K562 (cell line): ENCODE results near the gene GCGR. TPM values are rescaled to one million over a fixed set of nuclear protein-coding genes. Genes with fewer than 3 reads are reported as not detected.
A peak's percentile ranks its signal among the peaks of the same experiment; 100 is the strongest.

ENCODE experiments used
- AFF1 ChIP-seq, 2 experiments: fragments of 450-650 bp; IDR thresholded peaks; 2 replicates each; pipeline ENCODE4 v1.6.1; 2018; ENCODE audit warnings: mild to moderate bottlenecking in 2 of 2, low read depth in 1 of 2; ENCODE audit not compliant: partially characterized antibody in 2 of 2
- CEBPB ChIP-seq: fragments of 450-650 bp; IDR thresholded peaks from 2 replicates; pipeline ENCODE4 v1.6.1; 2016; ENCODE audit warnings: missing genetic modification characterization, missing compliant biosample characterization
- CTCFL ChIP-seq: IDR thresholded peaks from 2 replicates; pipeline ENCODE4 v1.6.1; 2011; ENCODE audit warnings: borderline replicate concordance, low read depth, mild to moderate bottlenecking, moderate library complexity, low read length; ENCODE audit not compliant: insufficient read depth, poor library complexity, severe bottlenecking
- E2F6 ChIP-seq, 2 experiments: IDR thresholded peaks; 2 replicates each; pipeline ENCODE4 v1.6.1; 2011; ENCODE audit warnings: borderline replicate concordance in 1 of 2, control low read depth in 1 of 2, low read depth in 1 of 2, low read length in 1 of 2, mild to moderate bottlenecking in 1 of 2, mixed read lengths in 1 of 2, moderate library complexity in 1 of 2; ENCODE audit not compliant: insufficient read depth in 1 of 2, insufficient read length in 1 of 2, poor library complexity in 1 of 2, severe bottlenecking in 1 of 2; ENCODE audit errors: extremely low read depth in 1 of 2
- ETV5 ChIP-seq: sonication (generic); formaldehyde crosslinking; IDR thresholded peaks from 2 replicates; pipeline ENCODE4 v1.4.0; 2020; ENCODE audit warnings: low read depth, mild to moderate bottlenecking, missing genetic modification reagents
- KAT7 ChIP-seq: sonication (generic); formaldehyde crosslinking; IDR thresholded peaks from 2 replicates; pipeline ENCODE4 v1.8.0; 2022; ENCODE audit warnings: missing genetic modification reagents, mild to moderate bottlenecking, borderline replicate concordance
- KLF6 ChIP-seq: fragments of 250-450 bp; sonication (Bioruptor Pico); IDR thresholded peaks from 2 replicates; pipeline ENCODE4 v1.4.0; 2020; ENCODE audit warnings: mild to moderate bottlenecking, moderate library complexity, borderline replicate concordance
- NKRF ChIP-seq: fragments of 450-650 bp; IDR thresholded peaks from 2 replicates; pipeline ENCODE4 v1.6.1; 2016; ENCODE audit warnings: borderline replicate concordance
- POLR2A ChIP-seq: fragments of 450-650 bp; conservative IDR thresholded peaks from 2 replicates; pipeline ENCODE4 v1.6.1; 2016
- TEAD4 ChIP-seq, 2 experiments: sonication (generic) in 1 of 2; formaldehyde crosslinking in 1 of 2; IDR thresholded peaks; 2 replicates each; pipeline versions ENCODE4 v1.6.1 to v1.8.0; 2012 to 2022; ENCODE audit warnings: borderline replicate concordance in 1 of 2, inconsistent platforms in 1 of 2, low read length in 1 of 2, mild to moderate bottlenecking in 1 of 2, missing genetic modification reagents in 1 of 2
- ZNF551 ChIP-seq: fragments of 250-450 bp; sonication (Bioruptor Pico); IDR thresholded peaks from 2 replicates; pipeline ENCODE4 v1.5.0; 2021; ENCODE audit warnings: mild to moderate bottlenecking, moderate library complexity
- polyA plus RNA-seq, 8 experiments: library from polyadenylated mRNA; depleted of rRNA in 4 of 8; stranded (reverse) in 5 of 8; unstranded in 3 of 8; fragments of >200 nt; fragmentation: Nextera tagmentation in 2 of 8; fragmentation: Illumina TruSeq in 1 of 8; extraction: Ambion mirVana in 2 of 8; extraction: Trizol in 1 of 8; gene quantifications; 2 replicates each; pipeline versions ENCODE4 v1.2.1 to v1.2.3, GENCODE V29; 2011 to 2014; ENCODE audit warnings: inconsistent platforms in 1 of 8, missing spikeins in 1 of 8
- total RNA-seq, 7 experiments: library from RNA; depleted of rRNA in 6 of 7; stranded (reverse); fragments of >200 nt in 6 of 7; fragmentation: Illumina TruSeq in 2 of 7; extraction: Trizol in 2 of 7; gene quantifications; 2 replicates each; pipeline versions ENCODE4 v1.2.1 to v1.2.3, GENCODE V29; 2011 to 2021; ENCODE audit warnings: low replicate concordance in 1 of 7

GCGR gene
- total and polyA plus RNA-seq, 9 of the 15 experiments (the other 6 are each of a cell fraction or from before 2014, with no cell fraction given): not detected

- no peak for TF ChIP-seq CTCFL
- peak; percentile 90 for TF ChIP-seq CEBPB (tag)
- TF ChIP-seq E2F6 (IDR thresholded peaks at IDR 0.05; ENCODE audit: borderline replicate concordance in 1 of 2, extremely low read depth in 1 of 2, insufficient read depth in 1 of 2, insufficient read length in 1 of 2, low read depth in 1 of 2, low read length in 1 of 2, poor library complexity in 1 of 2, severe bottlenecking in 1 of 2): no peak
- peak in 1 of 2 experiments; percentile 21 for TF ChIP-seq AFF1 (IDR thresholded peaks at IDR 0.05; ENCODE audit: low read depth in 1 of 2, partially characterized antibody in 2 of 2)
- TF ChIP-seq KAT7 (CRISPR knock-in tag): 0 out of 2 replicates have a peak, but pooled peaks have one; percentile 22
- TF ChIP-seq TEAD4 (IDR thresholded peaks at IDR 0.05; ENCODE audit: low read length): peak; percentile 57; the same call in 1 of the 2 replicates
- TF ChIP-seq TEAD4 (CRISPR knock-in tag; IDR thresholded peaks at IDR 0.05; ENCODE audit: borderline replicate concordance): 0 out of 2 replicates have a peak, but pooled peaks have one; percentile 62
- no peak for TF ChIP-seq ZNF551 (CRISPR knock-in tag)
- TF ChIP-seq POLR2A: peak; percentile 36; the same call in 1 of the 2 replicates
- TF ChIP-seq KLF6: no peak
- peak; percentile 56; the same call in 1 of the 2 replicates for TF ChIP-seq NKRF
- TF ChIP-seq ETV5 (CRISPR knock-in tag): 0 out of 2 replicates have a peak, but pooled peaks have one; percentile 17
Observed at GRCh38 chr17:81858967-81859905, 55.3 kb downstream of the GCGR start (continued).
